Endodermal cell (in vitro differentiated cells): ENCODE data around the gene NFATC2. TPM values are rescaled to one million over a fixed set of nuclear protein-coding genes. Genes with fewer than 3 reads are reported as not detected.

Source experiments
- DNase-seq: peaks from one replicate; pipeline ENCODE4 v3.0.0-alpha.2; 2017
- H3K27ac ChIP-seq: 2 replicates; pipeline ENCODE4 v1.5.1; 2013; ENCODE audit warnings: mild to moderate bottlenecking, low read depth, low read length, moderate library complexity
- H3K27me3 ChIP-seq: 2 replicates; pipeline ENCODE4 v1.6.1; 2013; ENCODE audit warnings: mild to moderate bottlenecking, low read length, moderate library complexity; ENCODE audit not compliant: insufficient read depth, control insufficient read depth, poor library complexity, severe bottlenecking
- H3K36me3 ChIP-seq: 2 replicates; pipeline ENCODE4 v1.7.0; 2013; ENCODE audit warnings: mild to moderate bottlenecking, low read length, moderate library complexity; ENCODE audit not compliant: control insufficient read depth, insufficient read depth
- H3K4me1 ChIP-seq: one replicate; pipeline ENCODE4 v1.7.0; 2013; ENCODE audit warnings: low read length; ENCODE audit not compliant: control insufficient read depth, insufficient read depth
- H3K4me3 ChIP-seq: 2 replicates; pipeline ENCODE4 v1.5.1; 2013; ENCODE audit warnings: mild to moderate bottlenecking, low read length, moderate library complexity
- H3K9ac ChIP-seq: 2 replicates; pipeline ENCODE4 v1.6.1; 2013; ENCODE audit warnings: mild to moderate bottlenecking, low read length, moderate library complexity; ENCODE audit not compliant: poor library complexity, severe bottlenecking; ENCODE audit errors: extremely low read depth
- H3K9me3 ChIP-seq: 2 replicates; pipeline ENCODE4 v1.6.1; 2013; ENCODE audit warnings: mild to moderate bottlenecking, low read length, moderate library complexity; ENCODE audit not compliant: control insufficient read depth
- H3K27ac Mint-ChIP-seq: 2 replicates; pipeline ENCODE4 v1.8.0; 2020; ENCODE audit warnings: mixed read lengths
- H3K27me3 Mint-ChIP-seq: 2 replicates; pipeline ENCODE4 v1.8.0; 2021; ENCODE audit warnings: mild to moderate bottlenecking, mixed read lengths; ENCODE audit not compliant: insufficient read depth
- H3K36me3 Mint-ChIP-seq: 2 replicates; pipeline ENCODE4 v1.8.0; 2020; ENCODE audit warnings: low read depth, mixed read lengths
- H3K4me1 Mint-ChIP-seq: 2 replicates; pipeline ENCODE4 v1.8.0; 2020; ENCODE audit warnings: mixed read lengths
- H3K4me3 Mint-ChIP-seq: 2 replicates; pipeline ENCODE4 v1.8.0; 2020; ENCODE audit warnings: mild to moderate bottlenecking, moderate library complexity, mixed read lengths
- H3K9me3 Mint-ChIP-seq: 2 replicates; pipeline ENCODE4 v1.8.0; 2020; ENCODE audit warnings: mild to moderate bottlenecking, mixed read lengths
- CTCF ChIP-seq: fragments of 200-600 bp; sonication (generic); conservative IDR thresholded peaks from 2 replicates; pipeline ENCODE4 v1.5.0; 2021; ENCODE audit warnings: antibody characterized with exemption, mild to moderate bottlenecking
- WGBS, 2 experiments: methylation state at CpG; one replicate each; pipeline versions ENCODE4 v1.1.5 to v1.1.7; 2013; ENCODE audit warnings: missing lambda C conversion rate in 2 of 2, mixed read lengths in 1 of 2; ENCODE audit not compliant: insufficient coverage in 1 of 2, insufficient read length in 1 of 2; 5-methylcytosine and 5-hydroxymethylcytosine counted together
- total RNA-seq, 2 donors: library from RNA; stranded (reverse); fragmentation: NEBNext Ultra II Directional in 1 of 2; extraction: Animal tissue kit (Norgen Biotek cat#: 25700) in 1 of 2; gene quantifications; 2 replicates in 1 of 2; 3 replicates in 1 of 2; pipeline ENCODE4 v1.2.1, GENCODE V29; 2021

Gene NFATC2
- total RNA-seq, 2 donors from 2014 or later, result 1.5 to 2.1 TPM

GRCh38 chr20:51460569-51461265 lies 81.8 kb downstream of the NFATC2 start:
- TF ChIP-seq CTCF, result no peak
- H3K27me3 Mint-ChIP-seq, result no peaks in the 10 kb centered on the region
- 85 to 93% methylated on average over 12 to 13 of the region's 13 CpGs for WGBS, 2 experiments
- H3K27ac ChIP-seq, result no peak overlapping the region
- no peak for DNase-seq
- H3K36me3 Mint-ChIP-seq, result no peaks in the 10 kb centered on the region
- no peak overlapping the region for H3K9ac ChIP-seq
- no peaks in the 10 kb centered on the region for H3K27me3 ChIP-seq
- H3K4me3 ChIP-seq, result no peak overlapping the region
- no peak overlapping the region for H3K4me3 Mint-ChIP-seq
- no peaks in the 10 kb centered on the region for H3K9me3 Mint-ChIP-seq
- H3K27ac Mint-ChIP-seq, result peak overlapping the region; percentile 60
- peaks cover 25% of the 10 kb centered on the region for H3K4me1 Mint-ChIP-seq
- no peaks in the 10 kb centered on the region for H3K9me3 ChIP-seq
- H3K36me3 ChIP-seq, result no peaks in the 10 kb centered on the region
- H3K4me1 ChIP-seq, result peaks cover 12% of the 10 kb centered on the region

GRCh38 chr20:51460163-51460562 lies 82.4 kb downstream of the NFATC2 start:
- no peak overlapping the region for H3K9ac ChIP-seq
- no peaks in the 10 kb centered on the region for H3K27me3 ChIP-seq
- Mint-ChIP-seq H3K27me3 (no peaks in the 10 kb centered on the region), H3K9me3 (no peaks in the 10 kb centered on the region), H3K36me3 (no peaks in the 10 kb centered on the region), H3K4me1 (peaks cover 25% of the 10 kb centered on the region), H3K4me3 (no peak overlapping the region), H3K27ac (no peak overlapping the region)
- H3K27ac ChIP-seq, result no peak overlapping the region
- H3K9me3 ChIP-seq, result no peaks in the 10 kb centered on the region
- no peaks in the 10 kb centered on the region for H3K36me3 ChIP-seq
- WGBS, 2 experiments, result 88 to 93% methylated on average over 3 of the region's 3 CpGs
- peaks cover 12% of the 10 kb centered on the region for H3K4me1 ChIP-seq
- no peak for TF ChIP-seq CTCF
- no peak for DNase-seq
- no peak overlapping the region for H3K4me3 ChIP-seq

- TF ChIP-seq CTCF, result no peak
- H3K4me1 Mint-ChIP-seq, result peaks cover 23% of the 10 kb centered on the region
- Histone ChIP-seq H3K9ac (no peak overlapping the region), H3K4me1 (peaks cover 12% of the 10 kb centered on the region), H3K36me3 (no peaks in the 10 kb centered on the region), H3K9me3 (no peaks in the 10 kb centered on the region), H3K27me3 (no peaks in the 10 kb centered on the region), H3K4me3 (no peak overlapping the region), H3K27ac (no peak overlapping the region)
- peaks cover 8% of the 10 kb centered on the region for H3K36me3 Mint-ChIP-seq
- H3K27ac Mint-ChIP-seq, result no peak overlapping the region
- no peak overlapping the region for H3K4me3 Mint-ChIP-seq
- peaks cover 6% of the 10 kb centered on the region for H3K9me3 Mint-ChIP-seq
- DNase-seq, result no peak
- 94 to 99% methylated on average over 12 to 13 of the region's 13 CpGs for WGBS, 2 experiments
- H3K27me3 Mint-ChIP-seq, result no peaks in the 10 kb centered on the region
Measured at GRCh38 chr20:51458751-51459439, 83.6 kb downstream of the NFATC2 start.
